ENCODE measurements around the gene CEP57L1.
"Not testable (repeated sequence)": the region's sequence is repeated elsewhere in the genome, so short reads cannot be mapped to it uniquely, and the experiment has no call there.

The CEP57L1 gene

GRCh38 chr6:109082188-109082577 is 13.1 kb upstream of the CEP57L1 start:
- TF ChIP-seq CTCF (IDR thresholded peaks at IDR 0.05): no peak
- Histone ChIP-seq H3K4me3 (no peak overlapping the region), H3K27ac (peak overlapping the region in 1 of 2 donors; percentile 42)
- DNase-seq (ENCODE audit: low spot score): no peak

- Histone ChIP-seq H3K4me3 (no peak overlapping the region), H3K27ac (no peak overlapping the region)
- TF ChIP-seq CTCF (IDR thresholded peaks at IDR 0.05): no peak
- no peak for DNase-seq (ENCODE audit: low spot score)
These were observed 11.7 kb upstream of the CEP57L1 start for GRCh38 chr6:109083657-109084056.

DNA sequence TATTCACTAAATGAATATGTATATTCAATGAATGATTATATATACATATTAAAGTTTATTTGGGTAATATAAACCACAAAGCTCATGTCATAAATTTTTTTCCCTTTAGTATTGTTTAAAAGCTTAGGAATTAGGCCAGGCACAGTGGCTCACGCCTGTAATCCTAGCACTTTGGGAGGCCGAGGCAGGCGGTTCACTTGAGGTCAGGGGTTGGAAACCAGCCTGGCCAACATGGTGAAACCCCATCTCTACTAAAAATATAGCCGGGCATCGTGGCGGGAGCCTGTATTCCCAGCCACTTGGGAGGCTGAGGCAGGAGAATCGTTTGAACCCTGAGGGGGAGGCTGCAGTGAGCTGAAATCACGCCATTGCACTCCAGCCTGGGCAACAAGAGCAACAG is 11.2 kb upstream of the CEP57L1 start:
- H3K27ac ChIP-seq, H3K4me3 ChIP-seq: not testable (repeated sequence)

DNA sequence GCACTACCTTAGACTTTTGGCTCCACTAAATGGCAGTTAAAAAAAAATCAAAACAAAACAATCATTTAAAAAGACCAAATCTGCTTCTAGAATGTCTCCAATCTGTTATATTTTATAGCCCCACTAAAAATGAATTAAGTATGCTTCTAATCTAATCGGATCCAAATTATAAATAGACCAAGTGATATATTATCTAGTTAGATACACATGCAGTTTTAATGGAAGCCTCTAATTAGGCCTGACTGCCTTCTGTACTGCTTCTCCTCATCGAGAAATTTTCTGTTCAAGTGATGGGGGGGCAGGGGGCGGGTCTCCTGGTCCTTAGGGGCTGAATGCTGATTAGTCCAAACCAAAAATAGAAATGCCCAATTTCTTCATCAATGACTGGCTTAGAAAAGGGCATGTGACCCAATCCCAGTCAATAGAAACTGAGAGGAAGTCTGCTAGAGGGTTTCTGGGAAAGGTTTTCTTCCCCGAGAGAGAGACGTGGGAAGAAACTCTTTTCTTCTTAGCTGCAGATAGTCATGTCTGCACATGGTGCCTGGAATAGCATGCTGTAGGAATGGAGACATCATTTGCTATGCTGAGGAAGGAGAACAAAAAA is 7.5 kb upstream of the CEP57L1 start:
- no peak for DNase-seq (ENCODE audit: low spot score)

More for the DNA sequence above, 11.2 kb upstream of the CEP57L1 start:
- DNase-seq (ENCODE audit: low spot score): not testable (repeated sequence)

GRCh38 chr6:109088995-109089394 is 6.3 kb upstream of the CEP57L1 start:
- H3K4me3 ChIP-seq: no peak overlapping the region
- no peak for DNase-seq (ENCODE audit: low spot score)
- H3K27ac ChIP-seq: no peak overlapping the region
- no peak for TF ChIP-seq CTCF (IDR thresholded peaks at IDR 0.05)

More for the DNA sequence above, 7.5 kb upstream of the CEP57L1 start:
- Histone ChIP-seq H3K4me3 (peak overlapping the region; percentile 8), H3K27ac (peak overlapping the region; percentile 44 to 51)
- TF ChIP-seq CTCF (IDR thresholded peaks at IDR 0.05): no peak

DNA sequence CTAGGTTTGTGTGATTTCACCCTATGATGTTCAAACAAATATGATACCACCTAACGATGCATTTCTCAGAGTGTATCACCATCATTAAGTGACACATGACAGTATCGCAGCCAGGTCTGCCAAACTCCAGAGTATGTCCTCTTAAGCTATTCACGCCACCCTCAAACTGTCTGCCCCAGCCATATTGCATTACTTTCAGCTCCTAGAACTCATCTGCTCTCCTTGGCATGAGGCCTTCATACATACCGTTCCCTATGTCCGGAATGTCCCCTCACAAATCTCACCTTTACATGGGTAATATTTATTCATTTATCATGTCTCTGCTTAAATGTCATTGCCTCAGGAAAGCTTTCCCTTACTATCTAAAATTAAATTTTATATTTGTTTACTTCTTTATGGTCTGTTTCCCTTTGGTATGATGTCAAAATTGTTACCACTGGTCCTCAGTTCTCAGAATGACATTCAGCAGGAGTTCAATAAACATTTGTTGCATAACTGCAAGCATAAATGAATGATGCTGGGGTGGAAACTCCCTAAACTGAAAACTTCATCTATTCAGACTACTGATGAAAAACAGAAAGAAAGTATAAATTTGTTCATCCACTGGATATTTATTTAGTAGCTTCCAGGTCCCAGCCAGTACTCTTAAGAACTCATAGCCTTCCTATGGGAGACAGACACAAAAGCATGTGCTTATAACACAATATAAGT is 3.8 kb upstream of the CEP57L1 start:
- no peak for TF ChIP-seq CTCF (IDR thresholded peaks at IDR 0.05)
- Histone ChIP-seq H3K27ac (no peak overlapping the region), H3K4me3 (peak overlapping the region; percentile 91)
- no peak for DNase-seq (ENCODE audit: low spot score)

- TF ChIP-seq CTCF (IDR thresholded peaks at IDR 0.05): no peak
- DNase-seq (ENCODE audit: low spot score): no peak
- H3K4me3 ChIP-seq: peak overlapping the region; percentile 91
- no peak overlapping the region for H3K27ac ChIP-seq
These were observed 3.2 kb upstream of the CEP57L1 start for GRCh38 chr6:109092074-109092473.
